ENCODE results near the gene IL1RAPL2.

DNA sequence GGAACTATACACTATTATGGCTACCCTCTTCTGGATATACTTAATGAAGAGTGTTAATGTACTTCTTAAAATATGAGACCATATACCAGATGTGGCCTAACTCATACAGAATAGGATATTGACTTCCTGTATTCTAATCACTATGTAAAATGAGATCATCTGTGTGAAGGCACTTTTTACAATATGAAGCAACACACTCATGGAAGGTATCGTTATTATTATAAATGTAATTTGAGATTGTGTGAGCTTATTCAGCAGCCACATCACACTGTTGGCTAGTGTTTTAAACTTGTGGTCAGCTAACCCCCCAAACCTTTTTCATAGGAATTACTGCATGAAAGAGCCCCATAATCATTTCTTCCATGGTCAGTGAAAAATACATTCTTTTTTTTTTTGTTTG lies 936.3 kb downstream of the IL1RAPL2 start:
- TF ChIP-seq, protein P1, sequence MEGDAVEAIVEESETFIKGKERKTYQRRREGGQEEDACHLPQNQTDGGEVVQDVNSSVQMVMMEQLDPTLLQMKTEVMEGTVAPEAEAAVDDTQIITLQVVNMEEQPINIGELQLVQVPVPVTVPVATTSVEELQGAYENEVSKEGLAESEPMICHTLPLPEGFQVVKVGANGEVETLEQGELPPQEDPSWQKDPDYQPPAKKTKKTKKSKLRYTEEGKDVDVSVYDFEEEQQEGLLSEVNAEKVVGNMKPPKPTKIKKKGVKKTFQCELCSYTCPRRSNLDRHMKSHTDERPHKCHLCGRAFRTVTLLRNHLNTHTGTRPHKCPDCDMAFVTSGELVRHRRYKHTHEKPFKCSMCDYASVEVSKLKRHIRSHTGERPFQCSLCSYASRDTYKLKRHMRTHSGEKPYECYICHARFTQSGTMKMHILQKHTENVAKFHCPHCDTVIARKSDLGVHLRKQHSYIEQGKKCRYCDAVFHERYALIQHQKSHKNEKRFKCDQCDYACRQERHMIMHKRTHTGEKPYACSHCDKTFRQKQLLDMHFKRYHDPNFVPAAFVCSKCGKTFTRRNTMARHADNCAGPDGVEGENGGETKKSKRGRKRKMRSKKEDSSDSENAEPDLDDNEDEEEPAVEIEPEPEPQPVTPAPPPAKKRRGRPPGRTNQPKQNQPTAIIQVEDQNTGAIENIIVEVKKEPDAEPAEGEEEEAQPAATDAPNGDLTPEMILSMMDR (IDR thresholded peaks at IDR 0.05; ENCODE audit: extremely low read depth in 1 of 2, insufficient read depth in 1 of 2, low read depth in 1 of 2, low read length in 2 of 2): no peak
- TF ChIP-seq POLR2AphosphoS5 (IDR thresholded peaks at IDR 0.05; ENCODE audit: insufficient read depth, low read depth, low read length): no peak
- no peak for TF ChIP-seq POLR2A (IDR thresholded peaks at IDR 0.05; ENCODE audit: low read depth, low read length)
- no peak for TF ChIP-seq FOS (IDR thresholded peaks at IDR 0.05; ENCODE audit: borderline replicate concordance, insufficient read depth, low read length)
- no peak for TF ChIP-seq EZH2 (IDR thresholded peaks at IDR 0.05; ENCODE audit: borderline replicate concordance, low read depth, low read length, severe bottlenecking)
- TF ChIP-seq, protein P2, sequence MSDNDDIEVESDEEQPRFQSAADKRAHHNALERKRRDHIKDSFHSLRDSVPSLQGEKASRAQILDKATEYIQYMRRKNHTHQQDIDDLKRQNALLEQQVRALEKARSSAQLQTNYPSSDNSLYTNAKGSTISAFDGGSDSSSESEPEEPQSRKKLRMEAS (IDR thresholded peaks at IDR 0.05; ENCODE audit: insufficient read depth, insufficient read length): no peak
